Articular chondrocyte of knee joint (primary cell): ENCODE results near the gene LEUTX. TPM values are rescaled to one million over a fixed set of nuclear protein-coding genes. Genes with fewer than 3 reads are reported as not detected.

Experiments
- small RNA-seq: library from RNA; depleted of rRNA; stranded (forward); fragments of <200 nt; gene quantifications from one replicate; pipeline ENCODE3, GENCODE V24; 2012
- total RNA-seq: library from RNA; depleted of rRNA; stranded (reverse); fragments of >200 nt; gene quantifications from 2 replicates; pipeline ENCODE4 v1.2.3, GENCODE V29; 2012

The LEUTX gene, protein sequence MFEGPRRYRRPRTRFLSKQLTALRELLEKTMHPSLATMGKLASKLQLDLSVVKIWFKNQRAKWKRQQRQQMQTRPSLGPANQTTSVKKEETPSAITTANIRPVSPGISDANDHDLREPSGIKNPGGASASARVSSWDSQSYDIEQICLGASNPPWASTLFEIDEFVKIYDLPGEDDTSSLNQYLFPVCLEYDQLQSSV
- total RNA-seq = not detected in 2 replicates

DNA sequence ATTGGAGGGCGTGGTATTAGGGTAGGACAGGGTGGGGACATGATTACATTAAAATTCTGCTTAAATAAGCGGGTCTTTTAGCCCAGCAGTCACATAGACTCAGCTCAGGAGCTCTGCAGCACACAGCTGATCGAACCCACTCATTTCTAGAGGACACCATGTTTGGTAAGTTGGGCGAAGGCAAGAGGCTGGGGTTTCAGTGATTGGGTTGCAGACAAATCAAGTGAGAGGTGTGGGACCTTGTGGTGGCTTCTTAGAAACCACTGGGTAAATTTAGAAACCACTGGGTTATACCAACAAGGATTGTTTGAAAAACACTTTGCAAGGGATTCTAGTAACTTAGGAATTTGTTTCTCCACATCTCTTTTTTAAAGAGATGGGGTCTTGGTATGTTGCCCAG is at the start of gene LEUTX:
Gene LEUTX, plus strand, starts transcription at position 92 of the 400 bp plus-strand sequence. Its CDS starts 67 bp downstream, at position 159.

DNA sequence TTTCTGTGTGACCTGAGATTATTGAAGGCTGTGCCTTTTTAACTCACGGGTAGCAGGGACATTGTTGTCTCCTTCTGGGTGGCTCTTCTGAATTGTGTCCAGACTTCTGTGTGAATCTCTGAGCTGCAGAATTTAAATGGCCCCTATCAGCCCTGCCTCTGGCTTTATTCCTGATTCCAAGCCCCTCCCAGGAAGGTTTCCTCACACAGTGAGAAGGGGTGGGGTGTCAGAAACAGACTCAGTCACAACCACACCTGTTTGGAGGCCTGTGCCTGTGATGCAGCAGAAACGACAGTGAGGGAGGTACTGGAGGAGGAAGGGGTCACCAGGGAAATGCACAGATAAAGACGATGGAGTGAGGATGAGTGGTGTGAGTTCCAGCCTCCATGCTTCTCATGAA is 40.8 kb upstream of the LEUTX start, which contains the start of gene CLC:
Gene CLC, minus strand, starts transcription at position 139 of the 400 bp plus-strand sequence. Its CDS starts 77 bp downstream, at position 62.

DNA sequence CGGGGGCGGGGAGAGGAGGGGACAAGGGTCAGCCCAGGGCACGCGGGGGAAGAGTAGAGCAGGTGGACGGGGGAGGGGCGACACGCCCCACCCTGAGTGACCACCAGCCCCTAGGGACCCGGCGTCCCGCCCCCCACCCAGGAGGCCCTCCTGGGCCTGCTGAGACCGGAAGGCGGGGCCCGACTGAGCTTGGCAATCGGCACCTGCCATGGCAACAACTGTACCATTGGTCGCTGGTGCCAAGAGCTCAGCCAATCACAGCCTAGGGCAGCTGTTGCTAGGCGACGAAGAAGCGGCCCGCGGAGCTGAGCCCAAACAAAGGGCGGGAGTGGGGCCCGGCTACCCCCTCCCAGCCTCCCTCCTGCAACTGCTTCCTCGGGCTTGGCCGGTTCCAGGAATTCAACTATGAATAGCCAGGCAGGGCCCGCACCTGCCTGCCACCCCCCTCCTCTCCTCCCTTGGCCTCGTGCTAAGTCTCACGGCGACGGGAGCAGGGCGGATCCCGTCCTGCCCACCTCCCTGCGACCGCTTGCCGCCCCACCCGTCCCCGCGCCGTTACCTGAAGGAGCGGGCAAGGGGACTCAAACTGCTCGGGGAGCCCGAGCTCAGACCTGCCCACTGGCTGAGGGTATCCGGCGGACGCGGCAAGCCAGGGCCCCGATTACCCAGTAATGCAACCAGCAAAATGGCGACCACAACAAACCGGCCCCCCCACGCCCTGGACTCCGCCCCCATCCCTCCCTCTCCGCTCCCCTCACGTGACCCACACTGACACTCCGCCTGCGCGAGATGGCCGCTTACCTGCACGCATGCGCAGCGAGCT is 55.0 kb downstream of the LEUTX start, which contains the start of gene DYRK1B:
Gene DYRK1B, minus strand, starts transcription at position 699 of the 823 bp plus-strand sequence. CDS start 2,295 bp downstream, outside the sequence.

Small RNA genes lying within 50 kb of the gene (small RNA-seq; reads per million reads assigned to genes)
- not detected for gene MIR6719

Other genes with a start within 250 kb of the LEUTX start
- gene EID2B, start 246.0 kb upstream of the LEUTX start, total RNA-seq = 2.8 and 3.3 TPM in 2 replicates
- gene EID2, start 238.7 kb upstream of the LEUTX start, total RNA-seq = 8.5 and 9.8 TPM in 2 replicates
- not detected in 2 replicates for gene LGALS13, start 176.3 kb upstream of the LEUTX start, total RNA-seq
- not detected in 2 replicates for gene LGALS16, start 122.9 kb upstream of the LEUTX start, total RNA-seq
- gene LGALS14, start 74.4 kb upstream of the LEUTX start, total RNA-seq = not detected in 2 replicates
- gene CLC, start 40.8 kb upstream of the LEUTX start, total RNA-seq = not detected in 2 replicates
- gene DYRK1B, start 55.3 kb downstream of the LEUTX start, total RNA-seq = 9.5 and 13.5 TPM in 2 replicates
- 93.7 and 120 TPM in 2 replicates for gene FBL, start 67.5 kb downstream of the LEUTX start, total RNA-seq
- 0.13 and 0.76 TPM in 2 replicates for gene FCGBP, start 155.8 kb downstream of the LEUTX start, total RNA-seq
- gene PSMC4, start 192.3 kb downstream of the LEUTX start, total RNA-seq = 72.2 and 77.2 TPM in 2 replicates
- 8.5 and 9.8 TPM in 2 replicates for gene ZNF546, start 218.2 kb downstream of the LEUTX start, total RNA-seq